Mucosa of descending colon (tissue), 3 donors: ENCODE results near the gene CAD. TPM values are rescaled to one million over a fixed set of nuclear protein-coding genes. Genes with fewer than 3 reads are reported as not detected.

ENCODE experiments used
- ATAC-seq: fragments of 200-7000 bp; cut with Tn5 transposase; one replicate; pipeline ENCODE4 v1.9.1; 2020; ENCODE audit warnings: mild to moderate bottlenecking, moderate library complexity
- DNase-seq, 3 donors: peaks; one replicate each; pipeline ENCODE4 v3.0.0-alpha.2; 2020
- H3K36me3 ChIP-seq: fragments of 200-600 bp; one replicate; pipeline ENCODE4 v1.8.0; 2021; ENCODE audit warnings: low read depth, mild to moderate bottlenecking
- H3K4me1 ChIP-seq: fragments of 200-600 bp; one replicate; pipeline ENCODE4 v1.8.0; 2021; ENCODE audit warnings: low read depth, mild to moderate bottlenecking
- H3K4me3 ChIP-seq: fragments of 200-600 bp; one replicate; pipeline ENCODE4 v1.8.0; 2021; ENCODE audit warnings: mild to moderate bottlenecking
- H3K9me3 ChIP-seq: fragments of 200-600 bp; one replicate; pipeline ENCODE4 v1.8.0; 2021; ENCODE audit warnings: mild to moderate bottlenecking
- intact Hi-C, 2 donors: fragments of 100-400 bp; cut with DNase I in 1 of 2; cut with micrococcal nuclease in 1 of 2; formaldehyde crosslinking; loops; one replicate each; pipeline versions ENCODE4 v1.11.0 to v1.11.1; 2022; cut with DNase I, micrococcal nuclease
- total RNA-seq, 3 donors: library from RNA; stranded (reverse); fragmentation: NEBNext Ultra II Directional in 2 of 3; extraction: Animal tissue kit (Norgen Biotek cat#: 25700) in 2 of 3; gene quantifications; one replicate each; pipeline versions ENCODE4 v1.2.1 to v1.2.4, GENCODE V29; 2021 to 2023
- TF ChIP-seq, protein P1 (sequence below): fragments of 200-600 bp; IDR thresholded peaks from one replicate; pipeline ENCODE4 v1.8.0; 2022; ENCODE audit warnings: antibody characterized with exemption, mild to moderate bottlenecking
- donor health status: DM: no; HTN: no; CAD: no; lungs with moderate emphysema.
- donor health status: DM: no; HTN: no; CAD: no.
- donor health status: DM: no; HTN: yes; CAD: no.

The CAD gene
- total RNA-seq, 3 donors from 2014 or later = 22.7 to 29.8 (median 24.7) TPM

DNA sequence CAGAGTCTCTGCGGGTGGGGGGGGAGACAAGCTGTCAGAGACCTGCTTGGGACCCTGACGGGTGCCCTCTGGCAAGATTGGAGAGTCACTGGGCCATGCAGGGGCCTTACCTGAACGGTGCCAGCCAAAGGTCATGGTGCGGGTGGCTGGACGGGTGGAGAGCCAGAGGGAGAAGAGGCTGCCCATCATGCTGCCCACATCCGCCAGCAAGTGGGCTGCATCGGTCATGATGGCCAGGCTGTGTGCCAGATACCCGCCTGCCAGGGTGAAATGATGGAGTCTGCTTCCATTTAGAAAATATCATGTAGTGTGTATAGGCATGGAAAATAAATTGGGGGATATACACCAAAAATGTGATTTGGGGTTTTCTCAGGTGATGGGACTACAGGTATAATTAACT is 40.9 kb downstream of the CAD start:
- Histone ChIP-seq H3K4me3 (no peak overlapping the region), H3K4me1 (peaks cover 12% of the 10 kb centered on the region), H3K36me3 (no peaks in the 10 kb centered on the region), H3K9me3 (no peaks in the 10 kb centered on the region)
- intact Hi-C loops = no loop called here
- ATAC-seq (no peak), DNase-seq (no peak)
- TF ChIP-seq, protein P1, sequence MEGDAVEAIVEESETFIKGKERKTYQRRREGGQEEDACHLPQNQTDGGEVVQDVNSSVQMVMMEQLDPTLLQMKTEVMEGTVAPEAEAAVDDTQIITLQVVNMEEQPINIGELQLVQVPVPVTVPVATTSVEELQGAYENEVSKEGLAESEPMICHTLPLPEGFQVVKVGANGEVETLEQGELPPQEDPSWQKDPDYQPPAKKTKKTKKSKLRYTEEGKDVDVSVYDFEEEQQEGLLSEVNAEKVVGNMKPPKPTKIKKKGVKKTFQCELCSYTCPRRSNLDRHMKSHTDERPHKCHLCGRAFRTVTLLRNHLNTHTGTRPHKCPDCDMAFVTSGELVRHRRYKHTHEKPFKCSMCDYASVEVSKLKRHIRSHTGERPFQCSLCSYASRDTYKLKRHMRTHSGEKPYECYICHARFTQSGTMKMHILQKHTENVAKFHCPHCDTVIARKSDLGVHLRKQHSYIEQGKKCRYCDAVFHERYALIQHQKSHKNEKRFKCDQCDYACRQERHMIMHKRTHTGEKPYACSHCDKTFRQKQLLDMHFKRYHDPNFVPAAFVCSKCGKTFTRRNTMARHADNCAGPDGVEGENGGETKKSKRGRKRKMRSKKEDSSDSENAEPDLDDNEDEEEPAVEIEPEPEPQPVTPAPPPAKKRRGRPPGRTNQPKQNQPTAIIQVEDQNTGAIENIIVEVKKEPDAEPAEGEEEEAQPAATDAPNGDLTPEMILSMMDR = no peak

DNA sequence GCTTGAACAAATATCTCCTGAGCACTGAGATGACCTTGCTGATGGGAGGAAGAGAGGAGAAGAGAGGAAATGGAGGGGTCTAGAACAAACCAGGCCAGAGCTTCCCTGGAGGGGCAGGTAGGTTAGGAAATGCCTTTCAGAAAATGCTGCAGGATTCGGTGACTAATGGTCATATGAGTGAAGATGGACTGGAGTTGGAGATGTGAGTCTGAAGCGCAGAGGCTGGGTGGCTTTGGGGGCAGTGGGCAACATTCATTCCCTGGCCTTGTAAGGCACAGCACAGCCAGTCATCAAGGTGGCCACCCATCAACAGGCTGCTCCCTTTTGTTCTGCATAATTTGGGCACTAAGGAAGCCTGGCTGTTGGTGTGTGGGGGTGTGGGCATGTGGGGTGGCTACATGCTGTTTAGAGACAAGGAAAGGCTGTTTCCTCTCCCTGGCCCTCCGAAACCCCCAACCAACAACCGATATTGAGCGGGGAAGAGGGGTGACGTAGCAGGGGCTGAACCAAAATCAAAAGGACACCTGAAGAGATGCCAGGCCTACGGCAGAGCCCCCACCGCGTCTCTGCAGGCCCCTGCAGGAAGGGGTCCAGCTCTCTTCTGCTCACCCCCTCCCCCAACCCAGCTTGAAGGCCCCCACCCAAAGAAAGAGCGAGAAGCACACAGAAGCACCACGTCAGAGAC is 44.2 kb downstream of the CAD start:
- Histone ChIP-seq H3K4me1 (peaks cover 33% of the 10 kb centered on the region), H3K4me3 (no peak overlapping the region), H3K36me3 (no peaks in the 10 kb centered on the region), H3K9me3 (no peaks in the 10 kb centered on the region)
- DNase-seq = no peak
- TF ChIP-seq, protein P1 = no peak
- intact Hi-C loops = no loop called here
- ATAC-seq = no peak

DNA sequence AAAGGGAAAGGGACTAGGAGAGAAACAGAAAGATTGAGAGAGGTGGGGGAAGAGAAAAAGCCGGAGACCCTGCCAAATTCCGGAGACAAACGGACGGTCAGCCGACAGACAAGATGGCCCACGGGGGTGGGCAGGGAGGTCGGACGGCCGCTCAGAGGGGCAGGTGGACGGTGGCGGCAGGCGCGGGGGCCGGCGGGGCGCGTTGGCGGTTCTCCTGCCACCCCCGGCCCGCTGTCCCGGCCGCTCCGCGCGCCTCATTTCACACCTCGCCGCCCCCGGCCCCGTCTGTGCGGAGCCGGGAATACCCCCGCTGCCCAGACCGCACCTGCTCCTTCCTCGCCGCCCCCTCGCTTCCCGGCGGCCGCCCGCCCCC is 44.7 kb downstream of the CAD start:
- Histone ChIP-seq H3K4me3 (no peak overlapping the region), H3K4me1 (peaks cover 33% of the 10 kb centered on the region), H3K9me3 (no peaks in the 10 kb centered on the region), H3K36me3 (no peaks in the 10 kb centered on the region)
- intact Hi-C loops = no loop called here
- DNase-seq (no peak), ATAC-seq (no peak)
- TF ChIP-seq, protein P1 = no peak

DNA sequence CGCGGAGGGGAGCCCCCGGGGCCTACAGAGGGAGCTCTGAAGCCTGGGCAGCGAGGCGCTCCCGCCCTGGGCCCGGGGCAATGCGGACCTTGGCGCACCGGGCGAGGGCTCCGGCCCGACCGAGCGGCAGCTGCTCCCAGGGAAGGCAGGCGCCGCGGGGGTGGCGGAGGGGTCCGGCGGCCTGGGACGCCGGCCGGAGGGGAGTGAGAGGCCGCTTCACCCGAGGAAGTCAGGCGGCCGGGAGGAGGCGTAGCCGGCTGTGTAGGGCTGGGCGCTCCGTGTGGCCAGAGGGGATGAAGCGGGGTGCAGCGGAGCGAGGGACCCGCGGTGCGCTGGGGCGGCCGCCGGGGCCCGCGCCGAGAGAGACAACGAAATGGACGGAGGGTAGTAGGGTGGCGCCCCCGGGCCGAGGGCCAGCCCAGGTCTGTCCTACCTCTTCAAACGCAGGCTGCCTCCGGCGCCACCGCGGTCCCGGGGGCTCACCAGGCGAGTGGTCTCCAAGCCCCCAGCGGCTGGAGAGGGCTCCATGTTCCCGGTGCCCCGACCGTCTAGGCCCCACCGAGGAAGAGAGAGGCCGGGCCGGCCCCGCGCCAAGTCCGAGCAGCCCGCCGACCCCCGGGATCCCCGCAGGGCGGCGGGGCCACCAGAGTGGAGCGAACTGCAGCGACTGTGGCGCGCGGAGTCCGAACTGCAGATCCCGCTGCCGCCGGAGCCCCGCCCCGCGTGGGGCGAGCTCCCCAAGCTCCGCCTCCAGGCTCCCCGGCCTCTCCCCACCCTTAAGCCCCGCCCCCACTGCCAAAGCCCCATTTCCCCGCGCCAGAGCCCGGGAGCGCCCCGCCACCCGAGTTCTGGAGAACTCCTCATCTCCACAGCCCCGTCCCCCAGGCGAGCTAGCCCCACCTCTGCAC is 45.5 kb downstream of the CAD start, which contains the start of gene SLC30A3:
Gene SLC30A3 (minus strand): TSS at position 669 of the 908 bp plus-strand sequence. CDS start 141 bp downstream, at position 528.
- ATAC-seq = peak; percentile 76
- intact Hi-C loops = no loop called here
- Histone ChIP-seq H3K4me3 (no peak within 1 kb of the TSS), H3K4me1 (peaks cover 33% of the 10 kb centered on the region), H3K9me3 (no peaks in the 10 kb centered on the region), H3K36me3 (no peaks in the 10 kb centered on the region)
- TF ChIP-seq, protein P1 = no peak
- peak; percentile 59 to 75 (median 65) for DNase-seq

DNA sequence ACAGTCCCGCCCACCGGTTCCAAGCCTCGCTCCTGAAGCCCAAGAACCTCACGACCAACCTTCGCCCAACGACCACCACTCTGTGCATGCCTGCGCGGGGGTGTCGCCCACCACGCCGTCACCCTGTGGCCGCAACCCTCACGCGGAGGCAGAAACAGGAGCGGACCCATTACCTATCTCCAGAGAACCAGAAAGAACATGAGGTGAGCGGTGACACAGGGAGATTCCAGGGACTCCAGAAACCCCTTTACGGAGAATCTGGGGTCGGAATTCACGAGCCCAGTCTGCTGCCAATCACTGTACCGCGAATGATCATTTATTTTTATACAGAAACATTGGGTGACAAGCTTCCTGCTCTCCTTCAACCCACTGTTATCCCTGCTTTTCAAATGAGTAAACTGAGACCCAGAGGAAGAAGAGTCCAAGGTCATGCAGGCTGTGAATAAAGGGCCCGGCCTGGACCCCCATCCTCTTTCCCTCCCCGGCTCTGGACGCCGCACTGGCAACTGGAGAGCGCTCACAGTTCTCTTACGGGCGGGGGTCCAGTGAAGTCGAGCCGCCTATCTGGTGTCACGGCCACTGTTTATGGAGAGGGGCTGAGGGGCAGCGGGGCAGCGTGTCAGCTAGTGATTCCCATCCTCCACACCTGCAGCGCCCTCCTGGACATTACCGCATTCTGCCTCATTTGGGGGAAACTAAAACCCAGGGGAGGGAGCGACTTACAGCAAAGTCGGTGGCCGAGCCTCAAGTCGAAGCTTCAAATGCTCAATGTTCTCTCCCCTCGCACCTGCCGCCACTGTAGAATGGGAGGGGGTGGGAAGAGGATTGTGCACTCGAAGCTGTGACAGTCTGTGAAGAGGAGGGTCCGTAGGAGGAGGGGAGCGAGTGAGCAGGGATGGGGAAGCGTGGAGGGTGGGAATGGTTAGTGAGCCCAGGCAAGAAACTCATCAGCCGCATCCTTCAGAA is 46.4 kb downstream of the CAD start:
- intact Hi-C loops = no loop called here
- H3K36me3 ChIP-seq = no peaks in the 10 kb centered on the region
- ATAC-seq (no peak), DNase-seq (no peak)
- no peak overlapping the region for H3K4me3 ChIP-seq
- peaks cover 33% of the 10 kb centered on the region for H3K4me1 ChIP-seq
- H3K9me3 ChIP-seq = no peaks in the 10 kb centered on the region
- TF ChIP-seq, protein P1 = no peak
